Measurements from ENCODE around the gene TPPP. TPM values are rescaled to one million over a fixed set of nuclear protein-coding genes. Genes with fewer than 3 reads are reported as not detected.

TPPP gene
- total RNA-seq, 1 experiment from 2014 or later, result 3.9 TPM

DNA sequence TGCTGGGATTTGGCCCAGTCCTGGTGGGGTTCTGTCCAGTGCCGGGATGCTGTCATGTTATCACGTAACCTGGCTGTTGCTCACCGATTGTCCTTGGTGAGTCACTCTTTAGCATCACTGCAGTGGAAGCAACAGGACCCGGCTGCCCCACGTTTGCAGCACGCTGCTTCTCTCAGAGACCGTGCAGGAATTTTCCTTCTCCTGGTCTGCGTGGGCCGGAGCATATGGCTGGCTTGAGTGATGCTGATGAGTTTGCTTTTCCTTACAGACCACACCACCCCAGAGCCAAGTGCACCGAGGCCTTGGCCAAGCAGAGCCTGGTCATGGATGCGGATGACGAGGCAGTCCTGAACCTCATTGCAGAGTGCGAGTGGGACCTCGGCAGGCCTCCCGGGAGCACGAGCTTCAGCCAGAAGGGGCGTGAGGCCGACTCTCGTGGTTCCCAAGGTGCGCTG lies 59.6 kb downstream of the TPPP start:
- H3K4me1 ChIP-seq (ENCODE audit: control insufficient read depth in 1 of 2, insufficient read depth in 2 of 2, low read length in 2 of 2), result no peaks in the 10 kb centered on the region
- CTCF ChIA-PET, result no interaction called here
- H3K36me3 ChIP-seq (ENCODE audit: control insufficient read depth in 1 of 2, insufficient read depth in 2 of 2, low read length in 2 of 2), result peaks cover 18 to 43% of the 10 kb centered on the region in 2 experiments
- no peak overlapping the region for H3K4me2 ChIP-seq (ENCODE audit: low read length)
- POLR2A ChIA-PET, result no interaction called here
- H3K27me3 ChIP-seq (ENCODE audit: insufficient read depth, low read length), result no peaks in the 10 kb centered on the region
- no peak overlapping the region for H3K9ac ChIP-seq (ENCODE audit: low read length)
- H3K27ac ChIP-seq (ENCODE audit: low read depth, low read length), result no peak overlapping the region
- no peaks in the 10 kb centered on the region for H3K9me2 ChIP-seq (ENCODE audit: insufficient read depth)
- no peaks in the 10 kb centered on the region for H3K9me3 ChIP-seq (ENCODE audit: control insufficient read depth in 1 of 2, insufficient read depth in 1 of 2, low read depth in 1 of 2, low read length in 2 of 2)
- DNase-seq (ENCODE audit: low read depth, low spot score), result no peak
- H3K4me3 ChIP-seq (replicated peaks in 1 of 2; ENCODE audit: low read depth in 1 of 2, low read length in 2 of 2), result no peak overlapping the region
- TF ChIP-seq CBX3 (IDR thresholded peaks at IDR 0.05; ENCODE audit: low read depth) (no peak), YY1 (IDR thresholded peaks at IDR 0.05; ENCODE audit: extremely low read depth, insufficient replicate concordance, low read depth, low read length) (no peak), RAD21 (IDR thresholded peaks at IDR 0.05; ENCODE audit: low read depth) (no peak), ZNF274 (IDR thresholded peaks at IDR 0.05; ENCODE audit: low read depth, low read length) (no peak), JUND (IDR thresholded peaks at IDR 0.05) (no peak), POLR2AphosphoS5 (IDR thresholded peaks at IDR 0.05; ENCODE audit: low read depth, low read length) (no peak), CEBPB (IDR thresholded peaks at IDR 0.05; ENCODE audit: low read depth) (no peak), SIN3A (IDR thresholded peaks at IDR 0.05; ENCODE audit: low read depth) (no peak), EZH2phosphoT487 (IDR thresholded peaks at IDR 0.05; ENCODE audit: borderline replicate concordance) (no peak), EZH2 (IDR thresholded peaks at IDR 0.05) (no peak), TCF7L2 (IDR thresholded peaks at IDR 0.05; ENCODE audit: borderline replicate concordance, extremely low read depth, insufficient read depth, insufficient read length) (no peak), EGR1 (IDR thresholded peaks at IDR 0.05; ENCODE audit: low read depth) (no peak), SP1 (IDR thresholded peaks at IDR 0.05; ENCODE audit: low read depth) (no peak), SRF (IDR thresholded peaks at IDR 0.05; ENCODE audit: low read depth) (no peak)
- TF ChIP-seq, protein P1, sequence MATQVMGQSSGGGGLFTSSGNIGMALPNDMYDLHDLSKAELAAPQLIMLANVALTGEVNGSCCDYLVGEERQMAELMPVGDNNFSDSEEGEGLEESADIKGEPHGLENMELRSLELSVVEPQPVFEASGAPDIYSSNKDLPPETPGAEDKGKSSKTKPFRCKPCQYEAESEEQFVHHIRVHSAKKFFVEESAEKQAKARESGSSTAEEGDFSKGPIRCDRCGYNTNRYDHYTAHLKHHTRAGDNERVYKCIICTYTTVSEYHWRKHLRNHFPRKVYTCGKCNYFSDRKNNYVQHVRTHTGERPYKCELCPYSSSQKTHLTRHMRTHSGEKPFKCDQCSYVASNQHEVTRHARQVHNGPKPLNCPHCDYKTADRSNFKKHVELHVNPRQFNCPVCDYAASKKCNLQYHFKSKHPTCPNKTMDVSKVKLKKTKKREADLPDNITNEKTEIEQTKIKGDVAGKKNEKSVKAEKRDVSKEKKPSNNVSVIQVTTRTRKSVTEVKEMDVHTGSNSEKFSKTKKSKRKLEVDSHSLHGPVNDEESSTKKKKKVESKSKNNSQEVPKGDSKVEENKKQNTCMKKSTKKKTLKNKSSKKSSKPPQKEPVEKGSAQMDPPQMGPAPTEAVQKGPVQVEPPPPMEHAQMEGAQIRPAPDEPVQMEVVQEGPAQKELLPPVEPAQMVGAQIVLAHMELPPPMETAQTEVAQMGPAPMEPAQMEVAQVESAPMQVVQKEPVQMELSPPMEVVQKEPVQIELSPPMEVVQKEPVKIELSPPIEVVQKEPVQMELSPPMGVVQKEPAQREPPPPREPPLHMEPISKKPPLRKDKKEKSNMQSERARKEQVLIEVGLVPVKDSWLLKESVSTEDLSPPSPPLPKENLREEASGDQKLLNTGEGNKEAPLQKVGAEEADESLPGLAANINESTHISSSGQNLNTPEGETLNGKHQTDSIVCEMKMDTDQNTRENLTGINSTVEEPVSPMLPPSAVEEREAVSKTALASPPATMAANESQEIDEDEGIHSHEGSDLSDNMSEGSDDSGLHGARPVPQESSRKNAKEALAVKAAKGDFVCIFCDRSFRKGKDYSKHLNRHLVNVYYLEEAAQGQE (IDR thresholded peaks at IDR 0.05; ENCODE audit: low read depth), result no peak
- TF ChIP-seq, protein P2, sequence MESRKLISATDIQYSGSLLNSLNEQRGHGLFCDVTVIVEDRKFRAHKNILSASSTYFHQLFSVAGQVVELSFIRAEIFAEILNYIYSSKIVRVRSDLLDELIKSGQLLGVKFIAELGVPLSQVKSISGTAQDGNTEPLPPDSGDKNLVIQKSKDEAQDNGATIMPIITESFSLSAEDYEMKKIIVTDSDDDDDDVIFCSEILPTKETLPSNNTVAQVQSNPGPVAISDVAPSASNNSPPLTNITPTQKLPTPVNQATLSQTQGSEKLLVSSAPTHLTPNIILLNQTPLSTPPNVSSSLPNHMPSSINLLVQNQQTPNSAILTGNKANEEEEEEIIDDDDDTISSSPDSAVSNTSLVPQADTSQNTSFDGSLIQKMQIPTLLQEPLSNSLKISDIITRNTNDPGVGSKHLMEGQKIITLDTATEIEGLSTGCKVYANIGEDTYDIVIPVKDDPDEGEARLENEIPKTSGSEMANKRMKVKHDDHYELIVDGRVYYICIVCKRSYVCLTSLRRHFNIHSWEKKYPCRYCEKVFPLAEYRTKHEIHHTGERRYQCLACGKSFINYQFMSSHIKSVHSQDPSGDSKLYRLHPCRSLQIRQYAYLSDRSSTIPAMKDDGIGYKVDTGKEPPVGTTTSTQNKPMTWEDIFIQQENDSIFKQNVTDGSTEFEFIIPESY (IDR thresholded peaks at IDR 0.05; ENCODE audit: extremely low read depth, insufficient replicate concordance, low read length), result no peak
- TF ChIP-seq, protein P3, sequence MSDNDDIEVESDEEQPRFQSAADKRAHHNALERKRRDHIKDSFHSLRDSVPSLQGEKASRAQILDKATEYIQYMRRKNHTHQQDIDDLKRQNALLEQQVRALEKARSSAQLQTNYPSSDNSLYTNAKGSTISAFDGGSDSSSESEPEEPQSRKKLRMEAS (IDR thresholded peaks at IDR 0.05), result no peak
- TF ChIP-seq, protein P4, sequence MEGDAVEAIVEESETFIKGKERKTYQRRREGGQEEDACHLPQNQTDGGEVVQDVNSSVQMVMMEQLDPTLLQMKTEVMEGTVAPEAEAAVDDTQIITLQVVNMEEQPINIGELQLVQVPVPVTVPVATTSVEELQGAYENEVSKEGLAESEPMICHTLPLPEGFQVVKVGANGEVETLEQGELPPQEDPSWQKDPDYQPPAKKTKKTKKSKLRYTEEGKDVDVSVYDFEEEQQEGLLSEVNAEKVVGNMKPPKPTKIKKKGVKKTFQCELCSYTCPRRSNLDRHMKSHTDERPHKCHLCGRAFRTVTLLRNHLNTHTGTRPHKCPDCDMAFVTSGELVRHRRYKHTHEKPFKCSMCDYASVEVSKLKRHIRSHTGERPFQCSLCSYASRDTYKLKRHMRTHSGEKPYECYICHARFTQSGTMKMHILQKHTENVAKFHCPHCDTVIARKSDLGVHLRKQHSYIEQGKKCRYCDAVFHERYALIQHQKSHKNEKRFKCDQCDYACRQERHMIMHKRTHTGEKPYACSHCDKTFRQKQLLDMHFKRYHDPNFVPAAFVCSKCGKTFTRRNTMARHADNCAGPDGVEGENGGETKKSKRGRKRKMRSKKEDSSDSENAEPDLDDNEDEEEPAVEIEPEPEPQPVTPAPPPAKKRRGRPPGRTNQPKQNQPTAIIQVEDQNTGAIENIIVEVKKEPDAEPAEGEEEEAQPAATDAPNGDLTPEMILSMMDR (IDR thresholded peaks at IDR 0.05 in 2 of 3, conservative IDR thresholded peaks at IDR 0.05 in 1 of 3; ENCODE audit: borderline replicate concordance in 1 of 3, insufficient read depth in 1 of 3, low read depth in 2 of 3, low read length in 2 of 3), result no peak
- TF ChIP-seq, protein P5, sequence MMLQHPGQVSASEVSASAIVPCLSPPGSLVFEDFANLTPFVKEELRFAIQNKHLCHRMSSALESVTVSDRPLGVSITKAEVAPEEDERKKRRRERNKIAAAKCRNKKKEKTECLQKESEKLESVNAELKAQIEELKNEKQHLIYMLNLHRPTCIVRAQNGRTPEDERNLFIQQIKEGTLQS (IDR thresholded peaks at IDR 0.05), result no peak
- H3K79me2 ChIP-seq (ENCODE audit: insufficient read depth, low read length), result peaks cover 11% of the 10 kb centered on the region
- peak; percentile 57; the same call in 1 of the 2 replicates for ATAC-seq
- H4K20me1 ChIP-seq (ENCODE audit: insufficient read depth), result no peaks in the 10 kb centered on the region
- no peak overlapping the region for H2AFZ ChIP-seq (ENCODE audit: low read depth, low read length, poor library complexity, severe bottlenecking)
- BruUV-seq (replicated peaks), result no TSS peak
- RAD21 ChIA-PET (ENCODE audit: low non-redundant PET in 1 of 2, low total read pairs in 2 of 2, uncharacterized antibody in 2 of 2, unreplicated experiment in 2 of 2), result no interaction called here
- intact Hi-C loops (cut with micrococcal nuclease), result no loop called here
